C1 segment of cervical spinal cord (tissue), 14 donors: ENCODE data around the gene TRAFD1.
"Not testable (repeated sequence)": the region's sequence is repeated elsewhere in the genome, so short reads cannot be mapped to it uniquely, and the experiment has no call there.

ENCODE experiments used
- DNase-seq, 14 donors: peaks; one replicate each; lab custom pipeline; 2025; lab: John Stamatoyannopoulos, UW

Gene TRAFD1

GRCh38 chr12:112125250-112125999 is at the start of gene TRAFD1:
TRAFD1 (plus strand) TSS chr12:112125560; CDS start chr12:112130523, 4,963 bp downstream.
- DNase-seq = peak; percentile 51 to 99 (median 96)

GRCh38 chr12:112087055-112087850 is 38.1 kb upstream of the TRAFD1 start:
- no peak for DNase-seq

GRCh38 chr12:112087851-112088250 is 37.5 kb upstream of the TRAFD1 start:
- DNase-seq = no peak

GRCh38 chr12:112091563-112091962 is 33.8 kb upstream of the TRAFD1 start:
- no peak for DNase-seq

- no peak for DNase-seq
Measured at GRCh38 chr12:112096070-112096469, 29.3 kb upstream of the TRAFD1 start.

- DNase-seq = no peak
Measured at GRCh38 chr12:112096667-112097066, 28.7 kb upstream of the TRAFD1 start.

- no peak for DNase-seq
Measured at GRCh38 chr12:112097641-112098040, 27.7 kb upstream of the TRAFD1 start.

GRCh38 chr12:112100500-112100899 is 24.9 kb upstream of the TRAFD1 start:
- not testable (repeated sequence) for DNase-seq

GRCh38 chr12:112102127-112102526 is 23.2 kb upstream of the TRAFD1 start:
- no peak for DNase-seq

- not testable (repeated sequence) for DNase-seq
Measured at GRCh38 chr12:112102746-112103145, 22.6 kb upstream of the TRAFD1 start.

- DNase-seq = no peak
Measured at GRCh38 chr12:112103758-112104503, 21.4 kb upstream of the TRAFD1 start.

- DNase-seq = no peak
Measured at GRCh38 chr12:112105891-112106290, 19.5 kb upstream of the TRAFD1 start.

GRCh38 chr12:112107306-112108201 is 17.8 kb upstream of the TRAFD1 start:
- peak in 3 of 14 donors; percentile 14 to 51 (median 39) for DNase-seq

- peak in 13 of 14 donors; percentile 40 to 90 (median 80) for DNase-seq
Measured at GRCh38 chr12:112108202-112109079, 16.9 kb upstream of the TRAFD1 start, which contains the start of gene NAA25. NAA25 (minus strand) TSS chr12:112108783; CDS start chr12:112108773, 10 bp downstream.

- not testable (repeated sequence) for DNase-seq
Measured at GRCh38 chr12:112110787-112111662, 14.3 kb upstream of the TRAFD1 start.

- no peak for DNase-seq
Measured at GRCh38 chr12:112111931-112112330, 13.4 kb upstream of the TRAFD1 start.

GRCh38 chr12:112112409-112113133 is 12.8 kb upstream of the TRAFD1 start:
- no peak for DNase-seq
